ENCODE measurements around the gene SMARCD2.

The SMARCD2 gene

DNA sequence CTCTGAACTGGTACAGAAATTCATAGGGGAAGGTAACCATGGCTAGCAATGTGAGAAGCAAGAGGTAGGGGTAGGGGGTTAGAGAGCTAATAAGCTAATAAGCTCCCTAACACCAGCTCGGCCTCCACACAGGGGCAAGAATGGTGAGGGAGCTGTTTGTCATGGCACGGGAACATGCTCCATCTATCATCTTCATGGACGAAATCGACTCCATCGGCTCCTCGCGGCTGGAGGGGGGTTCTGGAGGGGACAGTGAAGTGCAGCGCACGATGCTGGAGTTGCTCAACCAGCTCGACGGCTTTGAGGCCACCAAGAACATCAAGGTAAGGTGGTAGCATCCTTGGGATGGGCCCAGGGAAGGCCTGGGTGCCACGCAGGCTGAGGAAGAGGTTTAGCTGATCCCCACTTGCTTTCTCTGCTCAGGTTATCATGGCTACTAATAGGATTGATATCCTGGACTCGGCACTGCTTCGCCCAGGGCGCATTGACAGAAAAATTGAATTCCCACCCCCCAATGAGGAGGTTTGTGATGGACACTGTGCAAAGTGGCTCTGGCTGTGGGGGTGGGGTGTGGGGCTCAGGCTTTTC lies 11.5 kb downstream of the SMARCD2 start:
- DNase-seq: no peak

DNA sequence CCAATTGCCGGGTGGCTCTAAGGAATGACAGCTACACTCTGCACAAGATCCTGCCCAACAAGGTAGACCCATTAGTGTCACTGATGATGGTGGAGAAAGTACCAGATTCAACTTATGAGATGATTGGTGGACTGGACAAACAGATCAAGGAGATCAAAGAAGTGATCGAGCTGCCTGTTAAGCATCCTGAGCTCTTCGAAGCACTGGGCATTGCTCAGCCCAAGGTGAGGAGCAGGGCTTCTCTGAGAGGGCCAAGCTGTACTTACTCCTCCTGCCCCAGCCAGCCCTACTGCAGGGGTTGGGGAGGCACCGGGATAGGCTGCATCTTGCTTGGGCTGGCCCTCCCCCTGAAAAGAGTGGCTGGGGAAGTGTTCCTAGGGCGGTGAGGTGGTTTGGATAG lies 12.2 kb downstream of the SMARCD2 start:
- no peak for DNase-seq

DNA sequence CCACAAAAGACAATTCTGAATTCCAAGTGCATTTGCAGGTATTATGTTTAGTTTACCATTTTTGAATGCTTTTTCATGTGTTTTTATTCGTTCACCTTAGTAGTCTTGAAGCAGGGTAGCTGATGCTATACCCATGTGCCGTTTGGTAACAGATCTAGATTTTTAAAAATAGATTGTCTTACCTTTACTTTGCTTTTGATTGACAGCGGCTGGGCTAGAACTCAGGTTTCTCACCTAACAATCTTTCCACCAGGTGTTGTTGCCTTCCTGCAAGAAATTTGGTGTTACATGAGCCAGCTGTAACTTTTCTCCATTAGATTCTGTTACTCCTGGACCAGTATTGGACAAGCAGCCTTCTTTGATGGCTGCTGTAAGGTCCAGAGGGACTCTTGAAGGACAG lies 13.5 kb downstream of the SMARCD2 start:
- no peak for DNase-seq

DNA sequence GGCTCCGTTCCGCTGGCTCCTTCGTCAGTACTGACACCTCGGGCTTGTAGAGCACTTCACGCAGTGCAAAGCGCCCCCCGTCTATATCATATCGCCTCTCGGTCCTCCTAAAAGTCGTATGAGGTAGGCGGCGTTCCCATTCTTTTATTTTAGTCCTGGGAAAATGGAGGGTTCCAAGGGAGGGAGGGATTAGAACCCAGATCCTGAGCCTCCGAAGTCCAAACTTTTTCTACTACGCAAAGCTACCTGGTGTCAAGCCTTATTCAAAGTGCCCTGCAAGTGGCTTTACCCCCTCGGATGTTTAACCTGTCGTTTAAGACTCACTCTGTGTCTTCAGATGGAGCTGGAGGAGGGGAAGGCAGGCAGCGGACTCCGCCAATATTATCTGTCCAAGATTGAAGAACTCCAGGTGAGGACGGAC lies 14.7 kb downstream of the SMARCD2 start:
- DNase-seq: no peak

DNA sequence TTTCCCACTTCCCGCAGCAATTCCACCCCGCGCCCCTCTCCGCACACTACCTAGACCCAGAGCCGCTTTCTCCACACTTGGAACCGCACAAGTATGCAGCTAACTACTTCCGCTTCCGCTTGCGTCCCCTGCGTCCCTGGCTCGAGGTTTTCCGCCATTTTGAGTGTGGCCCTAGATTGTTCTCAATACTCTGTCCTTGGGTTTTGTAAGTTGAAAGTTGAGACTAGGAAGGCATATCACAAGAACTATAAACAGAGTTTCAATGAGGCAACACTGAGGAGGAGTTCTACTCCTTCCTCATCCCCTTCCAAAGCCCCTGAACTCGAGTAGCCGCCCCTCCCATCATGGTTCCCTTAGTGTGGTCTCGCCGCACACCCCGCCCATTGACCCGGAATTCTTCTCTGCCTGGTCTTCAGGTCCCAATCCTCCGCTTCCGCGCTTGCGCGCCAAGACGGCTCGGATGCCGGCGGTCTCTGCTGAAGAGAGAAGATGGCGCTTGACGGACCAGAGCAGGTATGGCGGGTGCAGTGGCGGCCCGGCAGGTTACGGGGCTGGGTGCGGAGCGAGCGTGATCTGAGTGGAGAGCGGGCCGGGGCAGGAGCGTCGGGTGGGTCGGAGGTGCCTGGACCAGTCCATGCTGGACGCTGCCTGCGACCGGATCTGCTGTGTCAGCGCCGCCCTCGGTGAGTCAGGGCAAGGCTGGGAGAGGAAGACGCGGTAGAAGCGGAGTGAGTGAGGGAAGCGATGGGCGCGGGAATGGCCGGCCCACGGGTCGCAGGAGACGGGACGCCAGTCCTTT lies 15.3 kb downstream of the SMARCD2 start, which contains the start of the genes FTSJ3 and PSMC5:
FTSJ3 (minus strand) TSS at position 662 of the 799 bp plus-strand sequence. CDS start 761 bp downstream, outside the sequence.
PSMC5 (plus strand) TSS at position 430 of the 799 bp plus-strand sequence; CDS start at position 490, 60 bp downstream.
- peak; percentile 96 for DNase-seq

DNA sequence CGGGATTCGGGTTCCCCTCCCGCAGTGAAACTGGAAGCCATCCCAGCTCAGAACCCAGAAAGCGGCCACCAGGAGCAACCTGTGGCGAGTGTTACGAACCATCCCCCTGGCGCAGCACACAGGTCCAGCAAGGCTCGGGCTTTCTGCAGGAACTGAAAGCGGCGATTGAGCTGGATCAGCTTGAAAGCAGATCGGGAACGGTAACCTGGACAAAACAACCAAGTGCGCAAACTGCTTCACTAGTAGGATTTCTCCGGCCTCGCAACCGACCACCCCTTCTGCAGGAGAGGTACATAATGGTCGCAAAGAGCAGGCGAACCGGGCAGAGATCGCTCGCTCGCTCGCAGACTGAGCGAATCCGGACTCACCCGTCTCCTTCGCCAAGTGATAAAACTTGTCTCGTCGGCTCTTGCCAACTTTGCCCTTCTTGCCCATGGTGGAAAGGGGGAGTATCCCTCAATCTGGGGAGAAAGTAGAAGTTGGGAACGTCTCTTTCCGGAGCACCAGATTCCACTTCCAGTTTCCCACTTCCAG lies 15.9 kb downstream of the SMARCD2 start:
- DNase-seq: no peak

DNA sequence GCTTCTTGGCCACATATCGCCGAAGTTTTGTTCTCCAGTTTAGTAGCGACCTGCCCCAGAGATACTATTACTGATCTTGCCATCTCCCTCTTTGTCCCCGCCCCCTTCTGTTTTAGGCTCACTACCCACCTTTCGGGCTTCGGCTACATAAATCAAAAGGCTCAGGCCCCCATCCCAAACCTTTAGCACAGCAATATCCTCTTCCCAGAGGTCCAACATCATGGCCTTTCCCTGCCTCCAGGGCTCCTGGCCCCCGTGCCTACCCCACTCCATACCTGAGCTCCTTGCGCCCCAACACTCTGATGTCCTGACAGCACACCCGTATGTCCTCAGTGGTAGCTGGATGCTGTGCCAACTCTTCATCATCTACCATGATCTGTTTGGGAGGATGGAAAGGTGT lies 18.1 kb downstream of the SMARCD2 start:
- no peak for DNase-seq

DNA sequence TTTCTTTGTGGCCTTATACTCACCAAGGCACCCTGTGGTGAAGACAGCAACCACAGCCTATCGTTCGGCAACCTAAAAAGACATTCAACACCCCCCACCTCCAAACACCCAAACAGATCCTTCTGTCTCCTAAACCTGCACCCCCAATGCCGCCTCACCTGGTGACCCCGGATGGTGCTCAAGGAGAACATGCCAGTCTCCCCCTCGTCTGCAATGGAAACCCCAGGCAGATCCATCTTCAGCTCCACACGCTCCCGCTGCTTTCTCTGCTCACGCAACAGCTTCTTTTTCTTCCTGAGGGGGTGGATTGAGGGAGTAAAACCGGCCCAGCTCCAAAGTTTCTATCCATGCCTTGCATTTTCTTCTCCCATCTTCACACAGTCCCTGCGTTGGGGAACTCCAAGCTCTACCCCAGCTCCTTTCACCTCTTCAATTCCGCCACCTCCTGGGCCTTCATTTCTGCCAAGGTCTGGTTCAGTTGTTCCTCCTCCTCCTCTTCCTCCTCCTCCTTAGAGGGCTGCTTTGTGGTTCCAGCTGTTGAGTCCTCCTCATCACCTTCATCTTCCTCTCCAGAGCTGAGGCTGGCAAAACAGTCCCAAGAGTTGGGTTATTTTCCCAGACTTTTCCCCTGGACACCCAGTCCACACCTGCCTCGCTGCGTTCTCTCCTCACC lies 18.7 kb downstream of the SMARCD2 start:
- DNase-seq: no peak

DNA sequence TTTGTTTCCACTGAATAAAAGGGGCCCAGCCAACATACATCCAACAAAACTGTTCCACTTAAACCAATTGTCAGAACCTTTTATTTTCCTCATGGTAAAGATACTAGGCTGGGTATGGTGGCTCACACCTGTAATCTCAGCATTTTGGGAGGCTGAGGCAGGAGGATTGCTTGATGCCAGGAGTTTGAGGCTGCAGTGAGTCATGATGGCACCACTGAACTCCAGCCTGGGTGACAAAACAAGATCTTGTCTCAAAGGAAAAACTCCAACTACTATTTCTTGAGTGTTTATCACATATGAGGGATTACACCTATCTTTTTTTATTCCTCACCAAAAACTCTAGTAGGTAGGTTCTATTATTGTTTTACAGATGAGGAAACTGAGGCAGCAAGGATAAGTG lies 19.9 kb downstream of the SMARCD2 start:
- DNase-seq: no peak

DNA sequence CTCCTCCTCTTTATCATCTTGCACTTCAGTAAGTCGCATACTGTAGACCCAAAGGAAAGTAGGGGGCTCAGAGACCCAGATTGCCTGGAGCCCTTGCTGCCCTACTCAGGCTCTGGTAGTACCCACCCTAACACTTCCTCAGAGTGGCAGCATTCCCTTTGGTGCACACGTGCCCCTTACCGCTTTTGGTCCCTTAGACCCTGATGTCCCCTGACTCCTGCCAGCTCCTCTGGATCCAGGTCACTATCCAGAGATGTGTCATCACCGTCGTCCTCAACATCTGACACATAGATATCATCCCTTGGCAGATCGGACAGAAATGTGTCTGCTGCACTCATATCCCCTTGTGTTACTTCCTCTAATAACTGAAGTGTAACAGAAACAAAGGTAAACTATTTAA lies 20.7 kb downstream of the SMARCD2 start:
- no peak for DNase-seq

DNA sequence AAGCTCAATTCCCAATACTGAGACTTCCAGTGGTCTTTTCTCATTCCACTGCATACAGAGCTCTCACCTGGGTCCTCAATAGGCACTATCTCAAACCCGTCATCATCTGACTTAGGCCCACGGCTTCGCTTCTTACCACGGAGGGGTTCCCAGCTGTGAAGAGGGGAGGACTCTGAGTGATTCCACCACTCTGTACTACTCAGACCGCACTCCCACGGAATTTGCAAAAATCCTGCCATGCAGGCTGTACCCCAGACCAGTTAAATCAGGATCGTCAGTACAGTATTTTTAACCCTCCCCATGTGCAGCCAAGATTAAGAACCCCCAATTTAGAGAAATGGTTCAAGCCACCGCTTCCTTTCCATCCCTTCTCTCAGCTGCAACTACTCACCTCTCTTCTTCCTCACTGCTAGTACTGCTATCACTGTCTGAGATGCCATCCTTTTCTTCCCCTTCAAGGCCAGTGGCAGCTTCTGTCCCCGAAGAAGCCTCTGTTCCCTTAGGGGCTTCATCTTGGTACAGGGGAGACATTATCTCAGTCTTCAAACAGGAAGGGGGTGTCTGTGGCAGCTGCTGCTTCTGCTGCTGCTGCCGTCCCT lies 21.4 kb downstream of the SMARCD2 start:
- no peak for DNase-seq

DNA sequence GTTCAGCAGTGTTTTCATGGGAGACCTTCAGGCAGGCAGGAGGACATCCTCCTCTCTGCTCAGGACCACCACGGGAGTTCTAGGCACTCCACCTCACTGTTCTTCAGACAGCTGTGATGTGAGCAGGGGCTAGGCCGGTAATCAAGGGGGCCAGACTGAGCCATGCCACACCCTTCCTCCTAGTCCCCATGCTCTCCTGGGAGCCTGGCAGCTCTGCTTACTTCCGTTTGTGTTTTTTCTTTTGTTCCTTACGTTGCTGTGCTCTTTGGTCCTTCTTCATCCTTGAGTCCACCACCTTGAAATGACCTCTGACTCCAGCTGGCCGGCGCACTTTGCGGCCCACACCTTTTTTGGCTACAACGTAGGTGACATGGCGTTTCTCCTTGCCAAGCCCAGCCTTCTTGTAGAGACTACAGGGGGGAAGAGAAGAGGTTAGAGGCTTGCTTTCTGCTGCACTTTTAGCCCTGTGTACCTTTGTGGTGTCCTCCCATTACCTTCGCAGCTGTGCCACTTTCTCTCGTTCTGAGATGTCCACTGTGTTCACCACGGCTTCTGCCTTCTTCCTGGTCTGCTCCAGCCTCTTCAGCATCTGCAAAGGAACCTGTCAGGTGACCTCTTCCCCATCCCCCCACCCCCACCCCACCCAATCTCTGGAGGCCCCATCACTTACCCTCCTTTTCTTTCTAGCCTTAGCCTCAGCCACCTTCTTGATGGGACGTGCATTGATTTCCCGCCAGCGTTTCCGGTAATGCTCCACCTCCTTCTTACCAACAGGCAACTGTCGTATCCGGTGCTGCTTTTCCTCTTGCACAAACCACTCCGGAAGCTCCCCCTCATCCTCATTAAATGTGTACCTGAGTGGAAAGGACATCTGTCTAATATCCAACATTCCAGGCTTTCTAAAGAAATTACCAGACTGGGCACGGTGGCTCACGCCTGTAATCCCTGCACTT lies 22.6 kb downstream of the SMARCD2 start:
- no peak for DNase-seq

DNA sequence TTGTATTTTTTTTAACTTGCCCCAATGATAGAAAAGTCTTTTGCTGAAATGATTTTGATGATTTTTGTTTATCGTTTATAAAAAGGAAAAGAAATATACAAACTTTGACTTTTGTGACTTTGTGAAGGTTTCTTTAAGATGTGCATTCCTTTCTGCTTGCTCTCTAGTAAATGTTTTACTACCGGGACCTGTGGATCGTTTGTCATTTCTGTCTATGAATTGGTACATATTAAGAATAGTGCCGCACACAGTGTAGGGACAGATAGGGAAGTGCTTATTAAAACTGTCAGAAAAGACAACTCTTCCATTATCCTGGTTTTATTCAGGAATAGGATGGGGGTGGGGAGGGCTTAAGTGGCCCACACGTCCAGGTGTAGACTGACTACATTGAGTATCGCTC lies 23.4 kb downstream of the SMARCD2 start:
- no peak for DNase-seq

DNA sequence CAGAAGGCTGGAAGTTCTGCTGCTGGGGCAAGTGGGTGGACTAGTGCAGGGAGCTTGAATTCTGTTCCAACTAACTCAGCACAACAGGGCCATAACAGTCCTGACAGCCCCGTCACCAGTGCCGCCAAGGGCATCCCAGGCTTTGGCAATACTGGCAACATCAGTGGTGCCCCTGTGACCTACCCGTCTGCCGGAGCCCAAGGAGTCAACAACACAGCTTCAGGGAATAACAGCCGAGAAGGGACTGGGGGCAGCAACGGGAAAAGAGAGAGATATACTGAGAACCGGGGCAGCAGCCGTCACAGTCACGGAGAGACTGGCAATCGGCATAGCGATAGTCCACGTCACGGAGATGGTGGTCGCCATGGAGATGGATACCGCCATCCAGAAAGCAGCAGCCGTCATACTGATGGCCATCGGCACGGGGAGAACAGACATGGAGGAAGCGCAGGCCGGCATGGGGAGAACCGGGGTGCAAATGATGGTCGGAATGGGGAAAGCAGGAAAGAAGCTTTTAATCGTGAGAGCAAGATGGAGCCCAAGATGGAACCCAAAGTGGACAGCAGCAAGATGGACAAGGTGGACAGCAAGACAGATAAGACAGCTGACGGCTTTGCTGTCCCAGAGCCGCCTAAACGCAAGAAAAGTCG lies 24.6 kb downstream of the SMARCD2 start:
- no peak for DNase-seq

DNA sequence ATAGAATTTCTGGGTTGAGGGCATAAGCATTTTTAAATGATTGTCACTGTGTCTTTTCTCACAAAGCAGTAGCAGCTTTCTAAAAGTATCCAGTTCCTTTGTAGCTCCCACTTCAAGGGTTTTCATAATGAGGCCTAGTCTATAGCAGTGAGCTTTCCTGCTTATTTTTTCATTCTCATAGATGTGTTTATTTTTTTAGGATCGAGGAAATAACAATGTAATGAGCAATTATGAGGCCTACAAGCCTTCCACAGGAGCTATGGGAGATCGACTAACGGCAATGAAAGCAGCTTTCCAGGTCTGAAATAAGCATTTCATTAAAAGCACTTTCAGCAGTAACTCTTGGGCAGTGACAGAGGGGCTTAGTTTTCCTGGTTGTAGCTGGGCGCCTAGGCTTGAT lies 25.8 kb downstream of the SMARCD2 start:
- no peak for DNase-seq

DNA sequence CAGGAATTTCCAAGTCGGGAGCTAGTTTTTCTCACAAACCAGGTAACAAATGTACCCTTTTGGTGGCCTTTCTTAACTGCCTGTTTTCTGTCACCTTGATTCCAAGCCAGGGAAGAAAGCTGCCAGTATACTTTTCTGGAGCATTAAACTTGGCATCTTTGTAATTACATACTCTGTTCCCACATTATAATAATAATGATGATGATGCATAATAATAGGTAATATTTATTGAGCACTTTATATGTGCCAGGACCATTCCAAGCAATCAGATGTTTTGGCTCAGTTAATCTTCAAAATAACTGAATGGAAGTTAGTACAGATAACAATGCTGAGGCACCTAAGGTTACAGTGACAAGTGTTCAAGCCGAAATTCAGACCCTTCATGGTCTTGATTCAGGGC lies 26.4 kb downstream of the SMARCD2 start:
- no peak for DNase-seq

DNA sequence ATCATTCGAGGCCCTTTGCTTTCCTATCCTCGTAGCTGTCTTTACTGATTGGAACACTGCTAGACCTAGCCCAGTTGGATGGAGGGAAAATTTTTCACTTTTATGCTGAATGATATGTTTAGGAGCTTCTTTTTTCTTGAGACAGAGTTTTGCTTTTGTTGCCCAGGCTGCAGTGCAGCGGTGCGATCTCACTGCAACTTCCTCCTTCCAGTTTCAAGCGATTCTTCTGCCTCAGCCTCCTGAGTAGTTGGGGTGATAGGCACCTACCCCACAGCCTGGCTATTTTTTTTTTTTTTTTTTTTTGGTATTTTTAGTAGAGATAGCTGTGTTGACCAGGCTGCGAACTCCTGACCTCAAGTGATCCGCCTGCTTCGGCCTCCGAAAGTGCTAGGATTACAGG lies 32.5 kb downstream of the SMARCD2 start:
- no peak for DNase-seq

DNA sequence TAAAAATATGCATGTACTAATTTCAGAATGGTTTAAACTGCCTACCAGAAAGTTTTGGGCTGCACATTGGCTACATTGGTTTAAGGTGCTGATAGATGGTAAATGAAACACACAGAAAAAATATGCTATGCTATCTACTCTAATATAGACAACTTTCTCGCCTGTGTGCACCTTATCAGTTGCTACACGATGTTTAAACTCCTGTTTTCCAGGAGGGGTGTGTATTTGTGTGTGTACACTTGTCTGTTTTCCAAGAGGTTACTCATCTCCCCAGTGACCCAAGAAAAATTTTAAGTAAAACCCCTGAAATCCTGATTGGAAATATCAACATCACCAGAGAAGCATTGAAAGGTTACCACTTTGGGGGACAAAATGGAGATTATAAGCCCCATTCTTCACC lies 36.9 kb downstream of the SMARCD2 start:
- no peak for DNase-seq

DNA sequence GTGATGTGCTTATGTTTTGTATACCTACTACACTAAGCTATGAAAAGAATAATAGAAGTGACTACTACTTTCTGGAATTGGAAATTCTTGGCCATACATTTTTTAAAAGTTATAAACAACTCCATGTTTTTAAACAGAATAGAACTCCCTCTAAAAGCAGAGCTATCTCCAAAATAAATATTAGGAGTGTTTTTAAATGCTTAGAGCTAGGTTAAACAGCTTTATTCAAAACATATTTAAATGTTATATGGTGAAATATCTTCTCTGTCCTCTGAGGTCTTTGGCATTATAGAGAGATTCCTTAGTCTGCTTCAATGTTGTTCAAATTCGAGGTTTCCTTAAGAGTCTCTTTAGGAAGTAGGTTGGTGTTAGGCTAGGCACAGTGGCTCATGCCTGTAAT lies 38.2 kb downstream of the SMARCD2 start:
- DNase-seq: no peak

DNA sequence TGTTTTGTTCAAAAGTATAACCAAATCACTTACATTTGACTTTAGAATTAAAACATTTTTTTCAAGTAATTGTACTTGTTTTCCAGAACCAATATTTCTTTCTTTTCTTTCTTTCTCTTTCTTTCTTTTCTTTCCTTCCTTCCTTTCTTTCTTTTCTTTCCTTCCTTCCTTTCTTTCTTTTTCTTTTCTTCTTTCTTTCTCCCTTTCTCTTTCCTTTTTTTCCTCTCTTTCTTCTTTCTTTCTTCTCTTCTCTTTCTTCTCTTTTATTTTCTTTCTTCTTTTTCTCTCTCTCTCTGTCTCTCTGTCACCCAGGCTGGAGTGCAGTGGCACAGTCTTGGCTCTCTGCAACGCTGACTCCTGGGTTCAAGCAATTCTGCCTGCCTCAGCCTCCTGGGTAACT lies 41.7 kb downstream of the SMARCD2 start:
- no peak for DNase-seq

DNA sequence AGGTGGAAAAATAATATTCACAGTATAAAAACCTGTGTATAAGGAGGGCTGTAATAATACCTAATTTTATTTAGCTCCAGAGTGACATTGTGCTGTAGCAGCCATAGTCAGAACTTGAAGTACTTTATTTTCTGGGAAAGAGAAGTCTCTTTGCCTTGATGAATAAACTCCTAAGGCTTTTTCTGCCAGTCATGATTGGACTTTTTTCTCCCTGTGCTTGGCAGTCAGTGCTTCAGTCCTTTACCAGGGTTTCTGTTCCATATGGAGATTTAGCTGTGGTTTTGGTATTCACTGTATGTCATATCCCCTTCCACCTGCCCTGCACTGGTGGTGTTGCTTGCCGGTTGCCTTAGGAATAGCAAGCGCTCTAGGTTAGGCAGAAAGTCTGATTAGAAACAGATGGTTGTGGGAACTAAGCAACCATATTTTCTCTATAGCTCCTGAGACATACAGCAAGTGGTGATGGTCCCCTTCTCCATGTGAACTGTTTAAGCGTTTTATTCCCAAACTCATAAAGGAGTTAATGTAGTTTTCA lies 43.8 kb downstream of the SMARCD2 start:
- DNase-seq: no peak

All from activated CD4-positive, alpha-beta T cell treated with anti-CD3 and anti-CD28 coated beads for 48 hours (primary cell).